RWPE2 (cell line): Measurements from ENCODE around the gene TIRAP.

ENCODE experiments used
- ATAC-seq: fragments of 200-7000 bp; cut with Tn5 transposase; 3 replicates; pipeline ENCODE4 v1.9.1; 2021; ENCODE audit warnings: low read depth
- DNase-seq: peaks from one replicate; pipeline ENCODE4 v3.0.0-alpha.2; 2020; ENCODE audit warnings: low spot score
- H3K27ac ChIP-seq: fragments of 450-650 bp; 2 replicates; pipeline ENCODE4 v1.5.1; 2017; ENCODE audit warnings: mild to moderate bottlenecking; ENCODE audit not compliant: poor library complexity, severe bottlenecking
- H3K27me3 ChIP-seq: fragments of 250-450 bp; sonication (Bioruptor Pico); 2 replicates; pipeline ENCODE4 v1.5.1; 2021; ENCODE audit warnings: mild to moderate bottlenecking, moderate library complexity; ENCODE audit not compliant: insufficient read depth, poor library complexity, severe bottlenecking
- H3K36me3 ChIP-seq: fragments of 250-450 bp; sonication (Bioruptor Pico); 2 replicates; pipeline ENCODE4 v1.5.1; 2020; ENCODE audit warnings: low read depth, mild to moderate bottlenecking, moderate library complexity
- H3K4me1 ChIP-seq: fragments of 250-450 bp; sonication (Bioruptor Pico); 2 replicates; pipeline ENCODE4 v1.5.1; 2021; ENCODE audit warnings: mild to moderate bottlenecking, moderate library complexity; ENCODE audit not compliant: insufficient read depth, poor library complexity, severe bottlenecking
- H3K4me3 ChIP-seq: fragments of 250-450 bp; sonication (Bioruptor Pico); 2 replicates; pipeline ENCODE4 v1.5.1; 2021; ENCODE audit warnings: mild to moderate bottlenecking, moderate library complexity; ENCODE audit not compliant: severe bottlenecking
- H3K9me3 ChIP-seq: fragments of 250-450 bp; sonication (Bioruptor Pico); 2 replicates; pipeline ENCODE4 v1.5.1; 2021; ENCODE audit warnings: mild to moderate bottlenecking, moderate library complexity; ENCODE audit not compliant: severe bottlenecking
- CTCF ChIP-seq: fragments of 450-650 bp; IDR thresholded peaks from one replicate; pipeline ENCODE4 v1.5.1; 2017; ENCODE audit warnings: mild to moderate bottlenecking, moderate library complexity; ENCODE audit not compliant: poor library complexity, severe bottlenecking

TIRAP gene

GRCh38 chr11:126334659-126335462, 52.0 kb downstream of the TIRAP start:
- no peaks in the 10 kb centered on the region for H3K27me3 ChIP-seq
- H3K36me3 ChIP-seq, result no peaks in the 10 kb centered on the region
- ATAC-seq (no peak), DNase-seq (peak; percentile 35)
- H3K4me3 ChIP-seq, result no peak overlapping the region
- no peak for TF ChIP-seq CTCF
- peaks cover 12% of the 10 kb centered on the region for H3K4me1 ChIP-seq
- no peak overlapping the region for H3K27ac ChIP-seq
- H3K9me3 ChIP-seq, result no peaks in the 10 kb centered on the region

- Histone ChIP-seq H3K9me3 (no peaks in the 10 kb centered on the region), H3K36me3 (no peaks in the 10 kb centered on the region), H3K27me3 (no peaks in the 10 kb centered on the region), H3K27ac (no peak overlapping the region), H3K4me1 (peaks cover 17% of the 10 kb centered on the region), H3K4me3 (no peak overlapping the region)
- DNase-seq (peak; percentile 19), ATAC-seq (no peak)
- no peak for TF ChIP-seq CTCF
Observed at GRCh38 chr11:126335463-126335760, 52.5 kb downstream of the TIRAP start.

- no peak overlapping the region for H3K27ac ChIP-seq
- H3K9me3 ChIP-seq, result no peaks in the 10 kb centered on the region
- ATAC-seq (no peak), DNase-seq (peak; percentile 18)
- no peak for TF ChIP-seq CTCF
- peaks cover 24% of the 10 kb centered on the region for H3K4me1 ChIP-seq
- H3K4me3 ChIP-seq, result no peak overlapping the region
- H3K27me3 ChIP-seq, result no peaks in the 10 kb centered on the region
- H3K36me3 ChIP-seq, result peaks cover 1% of the 10 kb centered on the region; the same call in 1 of the 2 replicates
Observed at GRCh38 chr11:126336138-126336541, 53.2 kb downstream of the TIRAP start.

GRCh38 chr11:126336671-126337101, 53.8 kb downstream of the TIRAP start:
- Histone ChIP-seq H3K27me3 (no peaks in the 10 kb centered on the region), H3K4me1 (peaks cover 30% of the 10 kb centered on the region), H3K27ac (no peak overlapping the region), H3K4me3 (no peak overlapping the region), H3K36me3 (peaks cover 6% of the 10 kb centered on the region; the same call in 1 of the 2 replicates), H3K9me3 (no peaks in the 10 kb centered on the region)
- ATAC-seq (no peak), DNase-seq (peak; percentile 36)
- TF ChIP-seq CTCF, result no peak

- peaks cover 32% of the 10 kb centered on the region for H3K4me1 ChIP-seq
- H3K4me3 ChIP-seq, result no peak overlapping the region
- H3K9me3 ChIP-seq, result no peaks in the 10 kb centered on the region
- no peak overlapping the region for H3K27ac ChIP-seq
- DNase-seq, result peak; percentile 17
- no peaks in the 10 kb centered on the region for H3K27me3 ChIP-seq
- no peak for ATAC-seq
- peaks cover 6% of the 10 kb centered on the region; the same call in 1 of the 2 replicates for H3K36me3 ChIP-seq
- TF ChIP-seq CTCF, result no peak
Observed at GRCh38 chr11:126337126-126337473, 54.2 kb downstream of the TIRAP start.
